GM23338 (cell line): ENCODE data around the gene DESI1. TPM values are rescaled to one million over a fixed set of nuclear protein-coding genes. Genes with fewer than 3 reads are reported as not detected.

ENCODE experiments used
- ATAC-seq: fragments of 200-7000 bp; cut with Tn5 transposase; 3 replicates; pipeline ENCODE4 v1.9.1; 2020
- DNase-seq: peaks from one replicate; pipeline ENCODE4 v3.0.0-alpha.2; 2015; ENCODE audit warnings: low spot score
- H2AFZ ChIP-seq: fragments of 200-600 bp; sonication (generic); 2 replicates; pipeline ENCODE4 v1.8.0; 2016; ENCODE audit warnings: antibody characterized with exemption, mild to moderate bottlenecking, moderate library complexity
- H3F3A ChIP-seq: fragments of 200-600 bp; sonication (generic); replicated peaks from 2 replicates; pipeline ENCODE4 v1.8.0; 2017; ENCODE audit warnings: antibody characterized with exemption, mixed run types, low read depth
- H3K27ac ChIP-seq: fragments of 200-600 bp; sonication (generic); 2 replicates; pipeline ENCODE4 v1.6.1; 2016; ENCODE audit warnings: low read depth
- H3K27me3 ChIP-seq: fragments of 200-600 bp; sonication (generic); 2 replicates; pipeline ENCODE4 v1.8.0; 2016; ENCODE audit warnings: mild to moderate bottlenecking, mixed run types, moderate library complexity; ENCODE audit not compliant: insufficient read depth
- H3K36me3 ChIP-seq: fragments of 200-600 bp; sonication (generic); 2 replicates; pipeline ENCODE4 v1.8.0; 2016; ENCODE audit warnings: mild to moderate bottlenecking; ENCODE audit not compliant: insufficient read depth
- H3K4me1 ChIP-seq: fragments of 200-600 bp; sonication (generic); 2 replicates; pipeline ENCODE4 v1.8.0; 2016; ENCODE audit warnings: mild to moderate bottlenecking, moderate library complexity; ENCODE audit not compliant: insufficient read depth
- H3K4me2 ChIP-seq: fragments of 200-600 bp; sonication (generic); 2 replicates; pipeline ENCODE4 v1.7.1; 2017; ENCODE audit warnings: mixed run types
- H3K4me3 ChIP-seq: fragments of 200-600 bp; sonication (generic); 2 replicates; pipeline ENCODE4 v1.6.1; 2016; ENCODE audit warnings: mixed run types
- H3K79me2 ChIP-seq: fragments of 200-600 bp; sonication (generic); replicated peaks from 2 replicates; pipeline ENCODE4 v1.8.0; 2017; ENCODE audit warnings: mild to moderate bottlenecking; ENCODE audit not compliant: insufficient read depth
- H3K9me2 ChIP-seq: fragments of 200-600 bp; sonication (generic); 2 replicates; pipeline ENCODE4 v1.8.0; 2017; ENCODE audit not compliant: insufficient read depth
- H4K20me1 ChIP-seq: fragments of 200-600 bp; sonication (generic); replicated peaks from 2 replicates; pipeline ENCODE4 v1.8.0; 2017; ENCODE audit warnings: mild to moderate bottlenecking; ENCODE audit not compliant: insufficient read depth
- H3K27ac Mint-ChIP-seq: 2 replicates; pipeline ENCODE4 v1.8.0; 2020; ENCODE audit warnings: inconsistent platforms, mild to moderate bottlenecking, moderate library complexity, mixed read lengths
- H3K27me3 Mint-ChIP-seq: 3 replicates; pipeline ENCODE4 v1.8.0; 2022; ENCODE audit warnings: low read depth, mild to moderate bottlenecking, moderate library complexity, mixed read lengths, inconsistent platforms; ENCODE audit not compliant: insufficient read depth, poor library complexity
- H3K36me3 Mint-ChIP-seq: 3 replicates; pipeline ENCODE4 v1.8.0; 2021; ENCODE audit warnings: low read depth, mild to moderate bottlenecking, inconsistent platforms, moderate library complexity, mixed read lengths
- H3K4me1 Mint-ChIP-seq: 3 replicates; pipeline ENCODE4 v1.8.0; 2020; ENCODE audit warnings: mild to moderate bottlenecking, inconsistent platforms, mixed read lengths
- H3K4me3 Mint-ChIP-seq: 3 replicates; pipeline ENCODE4 v1.8.0; 2021; ENCODE audit warnings: moderate library complexity, mild to moderate bottlenecking, inconsistent platforms, mixed read lengths
- H3K9me3 Mint-ChIP-seq: 3 replicates; pipeline ENCODE4 v1.8.0; 2020; ENCODE audit warnings: moderate library complexity, mild to moderate bottlenecking, inconsistent platforms, mixed read lengths
- CREB1 ChIP-seq: fragments of 250-450 bp; sonication (Bioruptor Pico); IDR thresholded peaks from 2 replicates; pipeline ENCODE4 v1.5.0; 2020; ENCODE audit warnings: low read depth, mild to moderate bottlenecking, moderate library complexity
- CTCF ChIP-seq, 2 experiments: fragments of 200-600 bp in 1 of 2; sonication (generic) in 1 of 2; conservative IDR thresholded peaks; 2 replicates each; pipeline versions ENCODE4 v1.5.1 to v1.6.1; 2016 to 2017; ENCODE audit warnings: antibody characterized with exemption in 2 of 2, low read depth in 2 of 2, mild to moderate bottlenecking in 2 of 2, moderate library complexity in 1 of 2
- EZH2 ChIP-seq: fragments of 200-600 bp; sonication (generic); IDR thresholded peaks from one replicate; pipeline ENCODE4 v1.8.0; 2017; ENCODE audit warnings: antibody characterized with exemption, mild to moderate bottlenecking, low read depth; ENCODE audit not compliant: unreplicated experiment
- EZH2phosphoT487 ChIP-seq: fragments of 200-600 bp; sonication (generic); IDR thresholded peaks from one replicate; pipeline ENCODE4 v1.8.1; 2018; ENCODE audit warnings: antibody characterized with exemption; ENCODE audit not compliant: unreplicated experiment
- NANOG ChIP-seq: IDR thresholded peaks from 2 replicates; pipeline ENCODE4 v1.6.1; 2016; ENCODE audit warnings: antibody characterized with exemption, borderline replicate concordance
- POLR2AphosphoS5 ChIP-seq: IDR thresholded peaks from 2 replicates; pipeline ENCODE4 v1.6.1; 2016; ENCODE audit warnings: antibody characterized with exemption, low read depth
- STAT1 ChIP-seq: IDR thresholded peaks from one replicate; pipeline ENCODE4 v1.6.1; 2016; ENCODE audit warnings: antibody characterized with exemption; ENCODE audit not compliant: unreplicated experiment
- ZNF114 ChIP-seq: fragments of 250-450 bp; sonication (Bioruptor Pico); IDR thresholded peaks from 2 replicates; pipeline ENCODE4 v1.5.0; 2020; ENCODE audit warnings: mild to moderate bottlenecking, moderate library complexity
- ZNF462 ChIP-seq: fragments of 250-450 bp; sonication (Bioruptor Pico); IDR thresholded peaks from 2 replicates; pipeline ENCODE4 v1.5.0; 2020; ENCODE audit warnings: mild to moderate bottlenecking, moderate library complexity
- polyA plus RNA-seq: library from polyadenylated mRNA; unstranded; fragments of >200 nt; fragmentation: Nextera tagmentation; extraction: Ambion mirVana; gene quantifications from 2 replicates; pipeline ENCODE4 v1.2.1, GENCODE V29; 2016
- total RNA-seq: library from RNA; depleted of rRNA; stranded (reverse); fragments of >200 nt; shearing (Covaris generic); gene quantifications from 2 replicates; pipeline ENCODE4 v1.2.3, GENCODE V29; 2014

Gene DESI1
- total and polyA plus RNA-seq, 2 experiments from 2014 or later, result 33.7 to 53.8 TPM

- Mint-ChIP-seq H3K36me3 (peaks cover 46% of the 10 kb centered on the region), H3K27ac (no peak overlapping the region), H3K27me3 (peaks cover 5% of the 10 kb centered on the region), H3K4me3 (no peak overlapping the region), H3K4me1 (no peaks in the 10 kb centered on the region), H3K9me3 (no peaks in the 10 kb centered on the region; the same call in 2 of the 3 replicates)
- no peaks in the 10 kb centered on the region for H3K27me3 ChIP-seq
- no peaks in the 10 kb centered on the region for H3K9me2 ChIP-seq
- H3K27ac ChIP-seq, result no peak overlapping the region
- DNase-seq (no peak), ATAC-seq (no peak)
- no peak overlapping the region for H3K4me3 ChIP-seq
- H3F3A ChIP-seq, result no peaks in the 10 kb centered on the region
- peaks cover 14% of the 10 kb centered on the region for H4K20me1 ChIP-seq
- H2AFZ ChIP-seq, result no peak overlapping the region
- no peaks in the 10 kb centered on the region for H3K79me2 ChIP-seq
- H3K36me3 ChIP-seq, result peaks cover 8% of the 10 kb centered on the region; the same call in 1 of the 2 replicates
- H3K4me1 ChIP-seq, result no peaks in the 10 kb centered on the region
- H3K4me2 ChIP-seq, result no peak overlapping the region
- no peak for TF ChIP-seq CREB1
- TF ChIP-seq CTCF (conservative IDR thresholded peaks at IDR 0.05; ENCODE audit: low read depth in 2 of 2), result no peak
- no peak for TF ChIP-seq ZNF462 (CRISPR knock-in tag)
- no peak for TF ChIP-seq ZNF114 (CRISPR knock-in tag)
- no peak for TF ChIP-seq POLR2AphosphoS5
- no peak for TF ChIP-seq EZH2
- no peak for TF ChIP-seq NANOG
- TF ChIP-seq STAT1, result no peak
- TF ChIP-seq EZH2phosphoT487, result no peak
These were observed 16.9 kb downstream of the DESI1 start for GRCh38 chr22:41603873-41604332.
